RWPE2 (cell line): ENCODE results near the gene MRPL42.

ENCODE experiments used
- ATAC-seq: fragments of 200-7000 bp; cut with Tn5 transposase; 3 replicates; pipeline ENCODE4 v1.9.1; 2021; ENCODE audit warnings: low read depth
- DNase-seq: peaks from one replicate; pipeline ENCODE4 v3.0.0-alpha.2; 2020; ENCODE audit warnings: low spot score
- H3K27ac ChIP-seq: fragments of 450-650 bp; 2 replicates; pipeline ENCODE4 v1.5.1; 2017; ENCODE audit warnings: mild to moderate bottlenecking; ENCODE audit not compliant: poor library complexity, severe bottlenecking
- H3K27me3 ChIP-seq: fragments of 250-450 bp; sonication (Bioruptor Pico); 2 replicates; pipeline ENCODE4 v1.5.1; 2021; ENCODE audit warnings: mild to moderate bottlenecking, moderate library complexity; ENCODE audit not compliant: insufficient read depth, poor library complexity, severe bottlenecking
- H3K36me3 ChIP-seq: fragments of 250-450 bp; sonication (Bioruptor Pico); 2 replicates; pipeline ENCODE4 v1.5.1; 2020; ENCODE audit warnings: low read depth, mild to moderate bottlenecking, moderate library complexity
- H3K4me1 ChIP-seq: fragments of 250-450 bp; sonication (Bioruptor Pico); 2 replicates; pipeline ENCODE4 v1.5.1; 2021; ENCODE audit warnings: mild to moderate bottlenecking, moderate library complexity; ENCODE audit not compliant: insufficient read depth, poor library complexity, severe bottlenecking
- H3K4me3 ChIP-seq: fragments of 250-450 bp; sonication (Bioruptor Pico); 2 replicates; pipeline ENCODE4 v1.5.1; 2021; ENCODE audit warnings: mild to moderate bottlenecking, moderate library complexity; ENCODE audit not compliant: severe bottlenecking
- H3K9me3 ChIP-seq: fragments of 250-450 bp; sonication (Bioruptor Pico); 2 replicates; pipeline ENCODE4 v1.5.1; 2021; ENCODE audit warnings: mild to moderate bottlenecking, moderate library complexity; ENCODE audit not compliant: severe bottlenecking
- CTCF ChIP-seq: fragments of 450-650 bp; IDR thresholded peaks from one replicate; pipeline ENCODE4 v1.5.1; 2017; ENCODE audit warnings: mild to moderate bottlenecking, moderate library complexity; ENCODE audit not compliant: poor library complexity, severe bottlenecking

MRPL42 gene

DNA sequence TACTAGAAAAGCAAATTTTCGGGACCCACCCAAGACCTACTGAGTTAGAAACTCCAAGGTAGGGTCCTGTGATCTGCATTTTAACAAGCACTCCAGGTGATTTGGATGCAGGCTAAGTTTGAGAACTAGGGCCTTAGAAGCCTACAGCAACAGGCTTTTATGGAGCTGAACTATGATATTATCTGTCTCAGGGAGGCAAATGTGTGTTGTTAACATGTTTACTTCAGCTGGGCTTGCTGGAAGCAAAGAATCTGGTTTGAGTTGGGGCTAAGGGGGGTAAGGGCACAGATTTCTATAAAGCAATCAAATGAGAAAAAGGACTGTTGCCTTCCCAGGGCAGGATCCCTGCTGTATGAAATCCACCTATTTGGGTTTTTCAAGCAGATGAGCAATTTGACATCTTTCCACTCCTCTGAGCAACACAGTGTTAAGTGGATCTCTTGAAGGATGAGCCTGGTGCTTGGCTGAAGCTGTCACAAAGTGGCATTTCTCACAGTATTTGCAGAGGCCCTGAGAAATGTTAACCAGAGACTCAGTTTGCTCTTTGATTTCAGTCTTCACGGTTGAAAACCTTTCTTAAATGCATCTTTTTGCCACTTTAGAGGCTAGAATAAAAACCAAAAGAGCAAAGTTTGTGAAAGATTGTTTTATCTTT is 68.9 kb downstream of the MRPL42 start:
- no peaks in the 10 kb centered on the region for H3K4me1 ChIP-seq
- no peak overlapping the region for H3K4me3 ChIP-seq
- no peaks in the 10 kb centered on the region for H3K9me3 ChIP-seq
- no peaks in the 10 kb centered on the region for H3K36me3 ChIP-seq
- no peak for TF ChIP-seq CTCF
- ATAC-seq (no peak), DNase-seq (no peak)
- H3K27ac ChIP-seq, result no peak overlapping the region
- H3K27me3 ChIP-seq, result no peaks in the 10 kb centered on the region

DNA sequence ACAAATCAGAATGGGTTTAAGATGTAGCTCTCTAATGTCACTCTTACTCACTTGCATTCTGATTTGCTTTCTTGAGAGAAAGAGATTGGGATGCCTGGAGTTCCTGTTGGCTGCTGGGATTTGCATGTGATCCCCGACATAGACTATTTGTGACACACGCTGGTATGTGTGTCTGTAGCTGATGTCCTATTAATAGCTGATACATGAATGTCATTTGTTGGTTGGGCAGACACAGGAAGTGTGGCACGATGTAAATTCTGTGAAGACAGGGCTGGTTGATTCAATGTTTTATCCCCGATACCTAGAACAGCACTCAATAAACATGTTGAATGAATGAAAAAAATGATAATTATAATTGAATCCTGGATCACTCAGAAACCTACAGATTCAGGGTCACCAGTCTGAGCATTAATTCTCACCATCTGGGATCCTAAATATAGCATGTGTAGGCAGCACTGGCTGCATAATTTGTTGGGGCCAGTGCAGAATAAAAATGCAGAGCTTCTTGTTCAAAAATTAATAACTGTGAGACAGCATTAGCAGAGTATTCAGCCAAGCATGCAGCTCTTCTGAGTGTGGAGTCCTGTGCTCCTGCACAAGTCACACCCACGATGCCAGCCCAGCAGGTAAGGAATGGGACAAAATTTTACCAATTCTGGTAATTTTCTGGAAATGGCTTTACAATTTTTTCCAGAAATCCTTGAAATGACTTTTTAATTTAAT is 69.6 kb downstream of the MRPL42 start:
- Histone ChIP-seq H3K4me3 (no peak overlapping the region), H3K4me1 (no peaks in the 10 kb centered on the region), H3K27me3 (no peaks in the 10 kb centered on the region), H3K36me3 (no peaks in the 10 kb centered on the region), H3K27ac (no peak overlapping the region), H3K9me3 (no peaks in the 10 kb centered on the region)
- DNase-seq, result no peak
- no peak for ATAC-seq
- TF ChIP-seq CTCF, result no peak

- Histone ChIP-seq H3K36me3 (no peaks in the 10 kb centered on the region), H3K27ac (no peak overlapping the region), H3K27me3 (no peaks in the 10 kb centered on the region), H3K4me1 (no peaks in the 10 kb centered on the region), H3K9me3 (no peaks in the 10 kb centered on the region), H3K4me3 (no peak overlapping the region)
- no peak for ATAC-seq
- TF ChIP-seq CTCF, result no peak
- DNase-seq, result no peak
Measured at GRCh38 chr12:93537769-93538168, 70.5 kb downstream of the MRPL42 start.

DNA sequence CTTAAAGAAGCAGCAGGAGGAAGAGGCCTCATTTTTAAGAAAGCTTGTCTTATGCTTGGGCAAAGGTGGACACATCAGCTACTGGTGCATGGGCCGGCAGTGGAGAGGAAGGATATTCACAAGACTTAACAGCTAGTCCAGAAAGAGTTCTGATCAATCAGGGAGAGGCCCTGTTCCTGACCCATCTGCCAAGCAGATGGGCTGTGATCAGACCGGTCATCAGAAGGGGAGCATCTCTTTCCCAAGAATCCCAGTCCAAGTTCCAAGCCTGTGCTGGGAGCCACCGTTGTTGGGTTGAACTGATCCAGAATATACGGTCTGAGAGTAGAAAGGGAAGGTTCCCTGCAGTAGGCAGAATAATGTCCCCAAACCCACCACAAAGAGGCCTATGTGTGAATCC is 72.5 kb downstream of the MRPL42 start:
- Histone ChIP-seq H3K9me3 (no peaks in the 10 kb centered on the region), H3K4me1 (no peaks in the 10 kb centered on the region), H3K27me3 (no peaks in the 10 kb centered on the region), H3K36me3 (no peaks in the 10 kb centered on the region), H3K27ac (no peak overlapping the region), H3K4me3 (no peak overlapping the region)
- TF ChIP-seq CTCF, result no peak
- no peak for DNase-seq
- no peak for ATAC-seq

GRCh38 chr12:93540466-93540865 is 73.2 kb downstream of the MRPL42 start:
- no peaks in the 10 kb centered on the region for H3K9me3 ChIP-seq
- H3K36me3 ChIP-seq, result no peaks in the 10 kb centered on the region
- ATAC-seq (no peak), DNase-seq (no peak)
- TF ChIP-seq CTCF, result no peak
- no peak overlapping the region for H3K27ac ChIP-seq
- H3K4me3 ChIP-seq, result no peak overlapping the region
- H3K27me3 ChIP-seq, result no peaks in the 10 kb centered on the region
- H3K4me1 ChIP-seq, result no peaks in the 10 kb centered on the region
